H1 (cell line): ENCODE measurements around the gene PARP16. TPM values are rescaled to one million over a fixed set of nuclear protein-coding genes. Genes with fewer than 3 reads are reported as not detected.

Source experiments
- BCL11A ChIP-seq, 2 experiments: IDR thresholded peaks; one replicate each; pipeline ENCODE4 v1.6.1; 2011; ENCODE audit warnings: low read depth in 2 of 2, low read length in 2 of 2, mild to moderate bottlenecking in 2 of 2
- CHD2 ChIP-seq: IDR thresholded peaks from 2 replicates; pipeline ENCODE4 v1.6.1; 2012; ENCODE audit warnings: low read length, improper control_type of control experiment
- CREB1 ChIP-seq: IDR thresholded peaks from 2 replicates; pipeline ENCODE4 v1.6.1; 2012; ENCODE audit warnings: inconsistent platforms
- EGR1 ChIP-seq: IDR thresholded peaks from 2 replicates; pipeline ENCODE4 v1.6.1; 2011; ENCODE audit warnings: low read depth, low read length, borderline replicate concordance
- JUND ChIP-seq: IDR thresholded peaks from 2 replicates; pipeline ENCODE4 v1.6.1; 2011; ENCODE audit warnings: mild to moderate bottlenecking, improper control_type of control experiment, low read length
- NRF1 ChIP-seq: IDR thresholded peaks from 2 replicates; pipeline ENCODE4 v1.6.1; 2011; ENCODE audit warnings: mild to moderate bottlenecking, low read depth, low read length, improper control_type of control experiment
- POLR2AphosphoS5 ChIP-seq: IDR thresholded peaks from 2 replicates; pipeline ENCODE4 v1.6.1; 2011; ENCODE audit warnings: low read depth, low read length
- RAD21 ChIP-seq, 2 experiments: IDR thresholded peaks in 1 of 2; conservative IDR thresholded peaks in 1 of 2; 2 replicates each; pipeline ENCODE4 v1.6.1; 2011; ENCODE audit warnings: low read depth in 2 of 2, low read length in 2 of 2, improper control_type of control experiment in 1 of 2, inconsistent platforms in 1 of 2, mild to moderate bottlenecking in 1 of 2, moderate library complexity in 1 of 2
- SIN3A ChIP-seq, 2 experiments: IDR thresholded peaks in 1 of 2; conservative IDR thresholded peaks in 1 of 2; 2 replicates each; pipeline ENCODE4 v1.6.1; 2011 to 2012; ENCODE audit warnings: low read length in 2 of 2, improper control_type of control experiment in 1 of 2, low read depth in 1 of 2, mild to moderate bottlenecking in 1 of 2
- polyA plus RNA-seq, 7 experiments: library from polyadenylated mRNA; depleted of rRNA in 3 of 7; stranded (reverse) in 5 of 7; unstranded in 2 of 7; fragments of >200 nt in 5 of 7; fragments of 200-250 nt in 2 of 7; gene quantifications; 1 replicate in 5 of 7; 2 replicates in 1 of 7; 4 replicates in 1 of 7; pipeline versions ENCODE4 v1.2.1 to v1.2.3, GENCODE V29; 2011 to 2013; ENCODE audit warnings: missing spikeins in 2 of 7, mixed read lengths in 2 of 7
- total RNA-seq: library from RNA; stranded (reverse); fragmentation: NEBNext Ultra II Directional; extraction: Animal tissue kit (Norgen Biotek cat#: 25700); gene quantifications from 2 replicates; pipeline ENCODE4 v1.2.1, GENCODE V29; 2021
- TF ChIP-seq, protein P1 (sequence below): fragments of 300-600 bp; sonication (generic); IDR thresholded peaks from 2 replicates; pipeline ENCODE4 v1.7.1; 2012; ENCODE audit warnings: low read length, moderate library complexity, mild to moderate bottlenecking, inconsistent platforms; ENCODE audit not compliant: insufficient replicate concordance

Gene PARP16
- total and polyA plus RNA-seq, 2 of the 8 experiments (the other 6 are each of a cell fraction or from before 2014, with no cell fraction given) = 3.7 to 5.0 TPM

DNA sequence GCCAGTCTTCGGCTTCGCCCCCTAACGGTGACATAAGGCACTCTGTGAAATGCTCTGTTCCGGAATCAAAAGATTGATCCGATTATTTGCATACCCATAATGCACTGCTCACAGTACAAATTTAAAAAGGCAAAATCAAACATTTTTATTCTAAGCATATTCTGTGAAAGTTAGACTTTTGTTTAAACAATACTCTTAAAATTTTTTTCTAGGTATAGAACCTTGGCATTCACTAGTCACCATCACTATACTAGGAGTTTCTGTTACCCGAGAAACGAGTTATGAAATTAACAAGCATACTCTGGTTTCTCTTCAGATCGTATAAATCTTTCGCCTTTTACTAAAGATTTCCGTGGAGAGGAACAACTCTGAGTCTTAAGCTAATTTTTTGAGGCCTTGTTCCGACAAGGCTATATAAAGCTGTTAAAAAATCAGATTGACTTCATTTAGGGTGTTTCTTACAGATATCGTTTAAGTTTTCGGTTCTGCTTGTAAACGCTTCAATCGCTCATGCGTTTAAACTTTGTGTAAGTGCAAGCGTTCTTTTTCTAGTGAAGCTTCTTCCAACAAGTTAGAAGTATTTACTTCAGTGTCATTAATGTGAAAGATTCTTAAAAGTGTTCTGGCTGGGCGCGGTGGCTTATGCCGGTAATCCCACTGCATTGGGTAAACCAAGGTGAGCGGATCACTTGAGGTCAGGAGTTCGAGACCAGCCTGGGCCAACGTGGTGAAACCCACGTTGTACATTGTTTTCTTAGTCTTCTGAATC, 17.9 kb upstream of the PARP16 start, which contains the start of gene RNU5B-1 (continued):
- TF ChIP-seq, protein P1, sequence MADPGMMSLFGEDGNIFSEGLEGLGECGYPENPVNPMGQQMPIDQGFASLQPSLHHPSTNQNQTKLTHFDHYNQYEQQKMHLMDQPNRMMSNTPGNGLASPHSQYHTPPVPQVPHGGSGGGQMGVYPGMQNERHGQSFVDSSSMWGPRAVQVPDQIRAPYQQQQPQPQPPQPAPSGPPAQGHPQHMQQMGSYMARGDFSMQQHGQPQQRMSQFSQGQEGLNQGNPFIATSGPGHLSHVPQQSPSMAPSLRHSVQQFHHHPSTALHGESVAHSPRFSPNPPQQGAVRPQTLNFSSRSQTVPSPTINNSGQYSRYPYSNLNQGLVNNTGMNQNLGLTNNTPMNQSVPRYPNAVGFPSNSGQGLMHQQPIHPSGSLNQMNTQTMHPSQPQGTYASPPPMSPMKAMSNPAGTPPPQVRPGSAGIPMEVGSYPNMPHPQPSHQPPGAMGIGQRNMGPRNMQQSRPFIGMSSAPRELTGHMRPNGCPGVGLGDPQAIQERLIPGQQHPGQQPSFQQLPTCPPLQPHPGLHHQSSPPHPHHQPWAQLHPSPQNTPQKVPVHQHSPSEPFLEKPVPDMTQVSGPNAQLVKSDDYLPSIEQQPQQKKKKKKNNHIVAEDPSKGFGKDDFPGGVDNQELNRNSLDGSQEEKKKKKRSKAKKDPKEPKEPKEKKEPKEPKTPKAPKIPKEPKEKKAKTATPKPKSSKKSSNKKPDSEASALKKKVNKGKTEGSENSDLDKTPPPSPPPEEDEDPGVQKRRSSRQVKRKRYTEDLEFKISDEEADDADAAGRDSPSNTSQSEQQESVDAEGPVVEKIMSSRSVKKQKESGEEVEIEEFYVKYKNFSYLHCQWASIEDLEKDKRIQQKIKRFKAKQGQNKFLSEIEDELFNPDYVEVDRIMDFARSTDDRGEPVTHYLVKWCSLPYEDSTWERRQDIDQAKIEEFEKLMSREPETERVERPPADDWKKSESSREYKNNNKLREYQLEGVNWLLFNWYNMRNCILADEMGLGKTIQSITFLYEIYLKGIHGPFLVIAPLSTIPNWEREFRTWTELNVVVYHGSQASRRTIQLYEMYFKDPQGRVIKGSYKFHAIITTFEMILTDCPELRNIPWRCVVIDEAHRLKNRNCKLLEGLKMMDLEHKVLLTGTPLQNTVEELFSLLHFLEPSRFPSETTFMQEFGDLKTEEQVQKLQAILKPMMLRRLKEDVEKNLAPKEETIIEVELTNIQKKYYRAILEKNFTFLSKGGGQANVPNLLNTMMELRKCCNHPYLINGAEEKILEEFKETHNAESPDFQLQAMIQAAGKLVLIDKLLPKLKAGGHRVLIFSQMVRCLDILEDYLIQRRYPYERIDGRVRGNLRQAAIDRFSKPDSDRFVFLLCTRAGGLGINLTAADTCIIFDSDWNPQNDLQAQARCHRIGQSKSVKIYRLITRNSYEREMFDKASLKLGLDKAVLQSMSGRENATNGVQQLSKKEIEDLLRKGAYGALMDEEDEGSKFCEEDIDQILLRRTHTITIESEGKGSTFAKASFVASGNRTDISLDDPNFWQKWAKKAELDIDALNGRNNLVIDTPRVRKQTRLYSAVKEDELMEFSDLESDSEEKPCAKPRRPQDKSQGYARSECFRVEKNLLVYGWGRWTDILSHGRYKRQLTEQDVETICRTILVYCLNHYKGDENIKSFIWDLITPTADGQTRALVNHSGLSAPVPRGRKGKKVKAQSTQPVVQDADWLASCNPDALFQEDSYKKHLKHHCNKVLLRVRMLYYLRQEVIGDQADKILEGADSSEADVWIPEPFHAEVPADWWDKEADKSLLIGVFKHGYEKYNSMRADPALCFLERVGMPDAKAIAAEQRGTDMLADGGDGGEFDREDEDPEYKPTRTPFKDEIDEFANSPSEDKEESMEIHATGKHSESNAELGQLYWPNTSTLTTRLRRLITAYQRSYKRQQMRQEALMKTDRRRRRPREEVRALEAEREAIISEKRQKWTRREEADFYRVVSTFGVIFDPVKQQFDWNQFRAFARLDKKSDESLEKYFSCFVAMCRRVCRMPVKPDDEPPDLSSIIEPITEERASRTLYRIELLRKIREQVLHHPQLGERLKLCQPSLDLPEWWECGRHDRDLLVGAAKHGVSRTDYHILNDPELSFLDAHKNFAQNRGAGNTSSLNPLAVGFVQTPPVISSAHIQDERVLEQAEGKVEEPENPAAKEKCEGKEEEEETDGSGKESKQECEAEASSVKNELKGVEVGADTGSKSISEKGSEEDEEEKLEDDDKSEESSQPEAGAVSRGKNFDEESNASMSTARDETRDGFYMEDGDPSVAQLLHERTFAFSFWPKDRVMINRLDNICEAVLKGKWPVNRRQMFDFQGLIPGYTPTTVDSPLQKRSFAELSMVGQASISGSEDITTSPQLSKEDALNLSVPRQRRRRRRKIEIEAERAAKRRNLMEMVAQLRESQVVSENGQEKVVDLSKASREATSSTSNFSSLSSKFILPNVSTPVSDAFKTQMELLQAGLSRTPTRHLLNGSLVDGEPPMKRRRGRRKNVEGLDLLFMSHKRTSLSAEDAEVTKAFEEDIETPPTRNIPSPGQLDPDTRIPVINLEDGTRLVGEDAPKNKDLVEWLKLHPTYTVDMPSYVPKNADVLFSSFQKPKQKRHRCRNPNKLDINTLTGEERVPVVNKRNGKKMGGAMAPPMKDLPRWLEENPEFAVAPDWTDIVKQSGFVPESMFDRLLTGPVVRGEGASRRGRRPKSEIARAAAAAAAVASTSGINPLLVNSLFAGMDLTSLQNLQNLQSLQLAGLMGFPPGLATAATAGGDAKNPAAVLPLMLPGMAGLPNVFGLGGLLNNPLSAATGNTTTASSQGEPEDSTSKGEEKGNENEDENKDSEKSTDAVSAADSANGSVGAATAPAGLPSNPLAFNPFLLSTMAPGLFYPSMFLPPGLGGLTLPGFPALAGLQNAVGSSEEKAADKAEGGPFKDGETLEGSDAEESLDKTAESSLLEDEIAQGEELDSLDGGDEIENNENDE = peak; percentile 96
- TF ChIP-seq POLR2AphosphoS5 (peak; percentile 98), RAD21 (IDR thresholded peaks at IDR 0.05 in 1 of 2, conservative IDR thresholded peaks at IDR 0.05 in 1 of 2; ENCODE audit: low read depth in 2 of 2, low read length in 2 of 2) (peak in 1 of 2 experiments; percentile 43; a peak in 2 of 4 replicates), NRF1 (no peak), CHD2 (peak; percentile 28; the same call in 1 of the 2 replicates), SIN3A (conservative IDR thresholded peaks at IDR 0.05 in 1 of 2, IDR thresholded peaks at IDR 0.05 in 1 of 2; ENCODE audit: low read depth in 1 of 2, low read length in 2 of 2) (peak in 1 of 2 experiments; percentile 24; a peak in 1 of 4 replicates), BCL11A (IDR thresholded peaks at IDR 0.05; ENCODE audit: low read depth in 2 of 2, low read length in 2 of 2) (peak in 1 of 2 experiments; percentile 36), JUND (peak; percentile 79), CREB1 (0 out of 2 replicates have a peak, but pooled peaks have one; percentile 24), EGR1 (peak; percentile 91)
